ENCODE results near the gene ZNF415. TPM values are rescaled to one million over a fixed set of nuclear protein-coding genes. Genes with fewer than 3 reads are reported as not detected.
A peak's percentile ranks its signal among the peaks of the same experiment; 100 is the strongest.

Gene ZNF415
- 1 to 10 TPM; 2.0 to 8.3 (median 5.2) TPM for total RNA-seq

- Histone ChIP-seq H3K27me3 (no peaks in the 10 kb centered on the region), H3K36me3 (no peaks in the 10 kb centered on the region), H3K27ac (no peak within 1 kb of the TSS), H3K4me3 (peak within 1 kb of the TSS; percentile 58), H3K9me3 (peaks cover 6% of the 10 kb centered on the region), H3K4me1 (peaks cover 14% of the 10 kb centered on the region)
- no peak for TF ChIP-seq EP300 (IDR thresholded peaks at IDR 0.05)
- no peak for TF ChIP-seq POLR2A (IDR thresholded peaks at IDR 0.05)
- TF ChIP-seq POLR2AphosphoS5 (IDR thresholded peaks at IDR 0.05), result no peak
- TF ChIP-seq CTCF (IDR thresholded peaks at IDR 0.05), result no peak
- WGBS, result 2% methylated on average over 51 of the region's 51 CpGs
- DNase-seq (ENCODE audit: low spot score in 2 of 2), result peak in 1 of 2 donors; percentile 64
These were observed at the start of gene ZNF415 for GRCh38 chr19:53132141-53132991. Gene ZNF415, minus strand, starts transcription at chr19:53132910. Its CDS starts 10,234 bp downstream, at chr19:53122676.

GRCh38 chr19:53182202-53182601 lies 49.5 kb upstream of the ZNF415 start:
- DNase-seq (ENCODE audit: low spot score in 2 of 2), result no peak
- Histone ChIP-seq H3K36me3 (peaks cover 39% of the 10 kb centered on the region), H3K27me3 (no peaks in the 10 kb centered on the region), H3K4me3 (no peak overlapping the region), H3K4me1 (no peaks in the 10 kb centered on the region), H3K9me3 (no peaks in the 10 kb centered on the region), H3K27ac (no peak overlapping the region)
- TF ChIP-seq POLR2A (IDR thresholded peaks at IDR 0.05) (no peak), POLR2AphosphoS5 (IDR thresholded peaks at IDR 0.05) (no peak), EP300 (IDR thresholded peaks at IDR 0.05) (no peak), CTCF (IDR thresholded peaks at IDR 0.05) (no peak)
- WGBS, result 94% methylated on average over 10 of the region's 10 CpGs

DNA sequence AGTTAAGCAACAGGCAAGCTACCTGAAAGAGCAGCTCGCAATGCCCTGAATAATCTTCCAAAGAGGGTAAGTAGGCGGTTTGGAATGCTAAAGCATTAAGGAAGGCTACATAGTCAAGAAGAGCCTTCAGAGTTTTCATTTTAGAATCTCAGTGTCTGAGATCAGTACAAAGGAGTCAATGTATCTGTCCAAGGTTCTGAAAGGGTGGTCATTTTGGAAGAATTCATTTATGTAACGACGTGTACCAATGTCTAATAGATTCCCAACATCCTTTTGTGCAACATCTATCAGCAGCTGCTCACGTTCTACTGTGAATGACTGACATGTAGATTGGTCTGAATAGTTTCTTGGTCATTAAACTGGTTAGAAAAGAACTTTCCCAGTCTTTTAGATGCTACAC lies 45.3 kb upstream of the ZNF415 start:
- Histone ChIP-seq H3K36me3 (peaks cover 36% of the 10 kb centered on the region), H3K4me1 (no peaks in the 10 kb centered on the region), H3K27me3 (no peaks in the 10 kb centered on the region), H3K9me3 (no peaks in the 10 kb centered on the region), H3K27ac (no peak overlapping the region), H3K4me3 (no peak overlapping the region)
- no peak for DNase-seq (ENCODE audit: low spot score in 2 of 2)
- TF ChIP-seq POLR2A (IDR thresholded peaks at IDR 0.05) (no peak), CTCF (IDR thresholded peaks at IDR 0.05) (no peak), EP300 (IDR thresholded peaks at IDR 0.05) (no peak), POLR2AphosphoS5 (IDR thresholded peaks at IDR 0.05) (no peak)
- WGBS, result 95% methylated on average over 5 of the region's 5 CpGs

DNA sequence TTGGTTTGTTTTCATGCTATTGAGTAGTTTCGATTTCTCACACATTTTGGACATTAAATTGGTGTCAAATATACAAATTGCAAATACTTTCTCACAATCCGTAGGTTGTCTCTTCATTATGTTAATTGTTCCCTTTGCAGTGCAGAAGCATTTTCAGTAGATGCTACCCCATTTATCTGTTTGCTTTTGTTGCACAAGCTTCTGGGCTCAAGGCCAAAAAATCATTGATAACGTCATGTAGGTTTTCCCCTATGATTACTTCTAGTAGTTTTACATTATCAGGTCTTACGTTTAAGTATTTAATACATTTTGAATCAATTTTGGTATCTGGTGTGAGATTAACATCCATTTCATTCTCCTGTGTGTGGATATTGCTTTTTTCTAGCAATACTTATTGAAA lies 40.2 kb upstream of the ZNF415 start:
- Histone ChIP-seq H3K9me3 (no peaks in the 10 kb centered on the region), H3K27ac (no peak overlapping the region), H3K27me3 (no peaks in the 10 kb centered on the region), H3K4me1 (no peaks in the 10 kb centered on the region), H3K36me3 (no peaks in the 10 kb centered on the region), H3K4me3 (no peak overlapping the region)
- no peak for DNase-seq (ENCODE audit: low spot score in 2 of 2)
- TF ChIP-seq POLR2AphosphoS5 (IDR thresholded peaks at IDR 0.05) (no peak), EP300 (IDR thresholded peaks at IDR 0.05) (no peak)
- 49% methylated on average over 4 of the region's 4 CpGs for WGBS

- H3K27ac ChIP-seq, result no peak overlapping the region
- no peak for DNase-seq (ENCODE audit: low spot score in 2 of 2)
- TF ChIP-seq EP300 (IDR thresholded peaks at IDR 0.05) (no peak), POLR2AphosphoS5 (IDR thresholded peaks at IDR 0.05) (no peak), CTCF (IDR thresholded peaks at IDR 0.05) (no peak), POLR2A (IDR thresholded peaks at IDR 0.05) (no peak)
- H3K36me3 ChIP-seq, result peaks cover 14% of the 10 kb centered on the region
- H3K9me3 ChIP-seq, result peaks cover 34% of the 10 kb centered on the region
- no peaks in the 10 kb centered on the region for H3K4me1 ChIP-seq
- WGBS, result 93% methylated on average over 3 of the region's 3 CpGs
- H3K4me3 ChIP-seq, result no peak overlapping the region
- H3K27me3 ChIP-seq, result no peaks in the 10 kb centered on the region
These were observed 33.0 kb upstream of the ZNF415 start for GRCh38 chr19:53165691-53166091.
